NCI-H524 (cell line): ENCODE measurements around the gene PLA2G3.

Source experiments
- DNase-seq, 2 experiments: peaks; one replicate each; lab custom pipeline; 2025; lab: John Stamatoyannopoulos, UW

Gene PLA2G3

GRCh38 chr22:31085928-31086327 lies 54.4 kb downstream of the PLA2G3 start:
- DNase-seq: no peak

GRCh38 chr22:31085493-31085824 lies 54.8 kb downstream of the PLA2G3 start:
- no peak for DNase-seq

GRCh38 chr22:31084811-31085492 lies 55.4 kb downstream of the PLA2G3 start:
- DNase-seq: no peak
